ENCODE measurements around the gene MCRS1. TPM values are rescaled to one million over a fixed set of nuclear protein-coding genes. Genes with fewer than 3 reads are reported as not detected.

Gene MCRS1
- total and polyA plus RNA-seq, 4 donors = 35.6 to 55.8 (median 49.0) TPM

GRCh38 chr12:49604856-49605255 is 36.9 kb upstream of the MCRS1 start:
- H3K9me3 ChIP-seq (ENCODE audit: control insufficient read depth in 4 of 4, insufficient read depth in 3 of 4, low read length in 3 of 4) = peaks cover 0 to 2% (median 0%) of the 10 kb centered on the region in 4 donors
- ATAC-seq (ENCODE audit: insufficient read depth, low FRiP score) = no peak
- peaks cover 0 to 6% (median under 1%) of the 10 kb centered on the region in 4 donors for H3K36me3 ChIP-seq (ENCODE audit: control insufficient read depth in 4 of 4, insufficient read depth in 4 of 4, low read length in 4 of 4)
- no peak overlapping the region for H3K9ac ChIP-seq (ENCODE audit: insufficient read depth in 1 of 2, low read length in 2 of 2)
- peaks cover 0 to 10% (median 0%) of the 10 kb centered on the region in 5 donors for H3K4me1 ChIP-seq (ENCODE audit: control insufficient read depth in 5 of 5, insufficient read depth in 5 of 5, low read length in 5 of 5)
- no peak overlapping the region for H3K4me3 ChIP-seq
- no peak overlapping the region for H3K27ac ChIP-seq (ENCODE audit: low read depth in 1 of 2, low read length in 1 of 2)
- H3K27me3 ChIP-seq (ENCODE audit: control insufficient read depth in 3 of 3, insufficient read depth in 3 of 3, low read length in 2 of 3) = no peaks in the 10 kb centered on the region
- 26 to 55% methylated on average over 5 of the region's 5 CpGs for WGBS, 2 donors
- DNase-seq = no peak
- TF ChIP-seq CTCF (IDR thresholded peaks at IDR 0.05; ENCODE audit: control extremely low read depth, extremely low read depth) = no peak

GRCh38 chr12:49603721-49604120 is 35.8 kb upstream of the MCRS1 start:
- ATAC-seq (ENCODE audit: insufficient read depth, low FRiP score) (no peak), DNase-seq (no peak)
- TF ChIP-seq CTCF (IDR thresholded peaks at IDR 0.05; ENCODE audit: control extremely low read depth, extremely low read depth) = no peak
- WGBS, 2 donors = 82 to 90% methylated on average over 1 of the region's 1 CpG
- Histone ChIP-seq H3K9ac (ENCODE audit: insufficient read depth in 1 of 2, low read length in 2 of 2) (no peak overlapping the region), H3K4me3 (no peak overlapping the region), H3K4me1 (ENCODE audit: control insufficient read depth in 5 of 5, insufficient read depth in 5 of 5, low read length in 5 of 5) (peaks cover 0 to 10% (median 0%) of the 10 kb centered on the region in 5 donors), H3K9me3 (ENCODE audit: control insufficient read depth in 4 of 4, insufficient read depth in 3 of 4, low read length in 3 of 4) (no peaks in the 10 kb centered on the region), H3K27me3 (ENCODE audit: control insufficient read depth in 3 of 3, insufficient read depth in 3 of 3, low read length in 2 of 3) (no peaks in the 10 kb centered on the region), H3K36me3 (ENCODE audit: control insufficient read depth in 4 of 4, insufficient read depth in 4 of 4, low read length in 4 of 4) (peaks cover 0 to 6% (median 1%) of the 10 kb centered on the region in 4 donors), H3K27ac (ENCODE audit: low read depth in 1 of 2, low read length in 1 of 2) (no peak overlapping the region)

- no peak for TF ChIP-seq CTCF (IDR thresholded peaks at IDR 0.05; ENCODE audit: control extremely low read depth, extremely low read depth)
- no peak overlapping the region for H3K9ac ChIP-seq (ENCODE audit: insufficient read depth in 1 of 2, low read length in 2 of 2)
- no peaks in the 10 kb centered on the region for H3K27me3 ChIP-seq (ENCODE audit: control insufficient read depth in 3 of 3, insufficient read depth in 3 of 3, low read length in 2 of 3)
- H3K9me3 ChIP-seq (ENCODE audit: control insufficient read depth in 4 of 4, insufficient read depth in 3 of 4, low read length in 3 of 4) = no peaks in the 10 kb centered on the region
- peaks cover 0 to 6% (median 0%) of the 10 kb centered on the region in 5 donors for H3K4me1 ChIP-seq (ENCODE audit: control insufficient read depth in 5 of 5, insufficient read depth in 5 of 5, low read length in 5 of 5)
- 95 to 100% methylated on average over 8 of the region's 8 CpGs for WGBS, 2 donors
- H3K27ac ChIP-seq (ENCODE audit: low read depth in 1 of 2, low read length in 1 of 2) = no peak overlapping the region
- H3K4me3 ChIP-seq = no peak overlapping the region
- DNase-seq (no peak), ATAC-seq (ENCODE audit: insufficient read depth, low FRiP score) (no peak)
- H3K36me3 ChIP-seq (ENCODE audit: control insufficient read depth in 4 of 4, insufficient read depth in 4 of 4, low read length in 4 of 4) = peaks cover 0 to 6% (median 1%) of the 10 kb centered on the region in 4 donors
Measured at GRCh38 chr12:49599961-49600360, 32.0 kb upstream of the MCRS1 start.

DNA sequence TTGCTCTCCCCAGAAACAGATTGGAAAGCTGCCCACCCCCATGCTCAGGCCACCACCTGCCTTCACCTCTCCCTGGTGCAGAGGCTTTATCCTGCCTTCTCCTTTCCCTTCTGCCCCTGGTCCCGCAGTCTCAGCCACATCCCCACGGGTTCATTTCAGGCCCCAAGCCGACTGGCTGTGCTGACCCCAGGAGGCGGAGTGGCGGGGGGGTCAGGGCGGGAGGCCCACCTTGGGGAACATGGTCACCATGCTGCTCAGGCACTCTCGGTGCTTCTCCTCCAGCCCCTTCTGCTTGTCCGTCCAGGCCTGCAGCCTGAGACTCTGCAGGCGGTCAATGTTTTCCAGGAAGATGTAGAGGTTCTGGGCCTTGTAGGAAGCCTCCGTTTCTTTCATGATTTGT is 30.6 kb upstream of the MCRS1 start:
- ATAC-seq (ENCODE audit: insufficient read depth, low FRiP score) (no peak), DNase-seq (no peak)
- TF ChIP-seq CTCF (IDR thresholded peaks at IDR 0.05; ENCODE audit: control extremely low read depth, extremely low read depth) = no peak
- no peak overlapping the region for H3K27ac ChIP-seq (ENCODE audit: low read depth in 1 of 2, low read length in 1 of 2)
- no peak overlapping the region for H3K4me3 ChIP-seq
- whole genome bisulfite sequencing, 2 donors = 88 to 90% methylated on average over 10 of the region's 10 CpGs
- no peaks in the 10 kb centered on the region for H3K4me1 ChIP-seq (ENCODE audit: control insufficient read depth in 5 of 5, insufficient read depth in 5 of 5, low read length in 5 of 5)
- peaks cover 0 to 3% (median 1%) of the 10 kb centered on the region in 4 donors for H3K36me3 ChIP-seq (ENCODE audit: control insufficient read depth in 4 of 4, insufficient read depth in 4 of 4, low read length in 4 of 4)
- no peaks in the 10 kb centered on the region for H3K9me3 ChIP-seq (ENCODE audit: control insufficient read depth in 4 of 4, insufficient read depth in 3 of 4, low read length in 3 of 4)
- no peaks in the 10 kb centered on the region for H3K27me3 ChIP-seq (ENCODE audit: control insufficient read depth in 3 of 3, insufficient read depth in 3 of 3, low read length in 2 of 3)
- H3K9ac ChIP-seq (ENCODE audit: insufficient read depth in 1 of 2, low read length in 2 of 2) = no peak overlapping the region

All from lung (tissue), 12 donors.